Right lung (tissue), 5 donors: ENCODE results near the gene SNRNP25. TPM values are rescaled to one million over a fixed set of nuclear protein-coding genes. Genes with fewer than 3 reads are reported as not detected.
"Not testable (repeated sequence)": the region's sequence is repeated elsewhere in the genome, so short reads cannot be mapped to it uniquely, and the experiment has no call there.

Experiments
- DNase-seq, 2 donors: peaks; one replicate each; pipeline ENCODE4 v3.0.0-alpha.2; 2013
- polyA plus RNA-seq, 5 donors: library from polyadenylated mRNA; unstranded; fragments of 120-200 nt; gene quantifications; one replicate each; pipeline versions ENCODE4 v1.2.1 to v1.2.3, GENCODE V29; 2013; ENCODE audit warnings: inconsistent platforms in 1 of 5, low replicate concordance in 1 of 5; ENCODE audit not compliant: insufficient read length in 5 of 5, insufficient read depth in 1 of 5

Gene SNRNP25
- polyA plus RNA-seq, 5 donors = 35.8 to 57.7 (median 37.3) TPM

GRCh38 chr16:38941-39892 lies 14.4 kb upstream of the SNRNP25 start:
- DNase-seq = no peak

GRCh38 chr16:41439-42068 lies 12.1 kb upstream of the SNRNP25 start:
- DNase-seq = no peak

GRCh38 chr16:42069-42457 lies 11.6 kb upstream of the SNRNP25 start:
- no peak for DNase-seq

GRCh38 chr16:42691-43090 lies 10.9 kb upstream of the SNRNP25 start:
- DNase-seq = no peak

GRCh38 chr16:43294-43693 lies 10.3 kb upstream of the SNRNP25 start:
- DNase-seq = no peak

- DNase-seq = no peak
These were observed 9.0 kb upstream of the SNRNP25 start for GRCh38 chr16:44655-45054.

- DNase-seq = no peak
These were observed 8.2 kb upstream of the SNRNP25 start for GRCh38 chr16:45454-45853.

- DNase-seq = not testable (repeated sequence)
These were observed 7.1 kb upstream of the SNRNP25 start for GRCh38 chr16:46510-46909.

- no peak for DNase-seq
These were observed 6.4 kb upstream of the SNRNP25 start for GRCh38 chr16:47234-47633.

- no peak for DNase-seq
These were observed 2.6 kb upstream of the SNRNP25 start for GRCh38 chr16:50769-51591.

- no peak for DNase-seq
These were observed 581 bp downstream of the SNRNP25 start for GRCh38 chr16:54237-54581.

- no peak for DNase-seq
These were observed 2.0 kb downstream of the SNRNP25 start for GRCh38 chr16:55571-56136.

GRCh38 chr16:56231-56927 lies 2.8 kb downstream of the SNRNP25 start:
- DNase-seq = no peak

GRCh38 chr16:57711-58110 lies 4.1 kb downstream of the SNRNP25 start:
- no peak for DNase-seq

- DNase-seq = no peak
These were observed 5.1 kb downstream of the SNRNP25 start for GRCh38 chr16:58491-59439.

GRCh38 chr16:59440-60059 lies 5.9 kb downstream of the SNRNP25 start:
- no peak for DNase-seq

- no peak for DNase-seq
These were observed 6.5 kb downstream of the SNRNP25 start for GRCh38 chr16:60166-60565.

GRCh38 chr16:60929-61878 lies 7.6 kb downstream of the SNRNP25 start:
- DNase-seq = no peak

GRCh38 chr16:61879-62281 lies 8.3 kb downstream of the SNRNP25 start:
- DNase-seq = no peak
